ENCODE measurements around the gene NCKAP5. TPM values are rescaled to one million over a fixed set of nuclear protein-coding genes. Genes with fewer than 3 reads are reported as not detected.

NCKAP5 gene
- total and polyA plus RNA-seq, 4 donors = 0.57 to 2.8 (median 2.4) TPM

GRCh38 chr2:133417415-133417814, 150.8 kb downstream of the NCKAP5 start:
- 88% methylated on average over 4 of the region's 4 CpGs for WGBS
- Histone ChIP-seq H3K9ac (ENCODE audit: low read depth in 1 of 2, low read length in 2 of 2) (no peak overlapping the region), H3K27ac (ENCODE audit: low read depth in 1 of 2, low read length in 2 of 2) (no peak overlapping the region), H3K27me3 (ENCODE audit: control insufficient read depth in 4 of 4, insufficient read depth in 4 of 4, low read length in 3 of 4) (no peaks in the 10 kb centered on the region), H3K4me3 (ENCODE audit: low read depth in 1 of 3, low read length in 3 of 3) (no peak overlapping the region), H3K4me1 (ENCODE audit: control insufficient read depth in 4 of 4, insufficient read depth in 4 of 4, low read length in 3 of 4) (peaks cover 0 to 13% (median 7%) of the 10 kb centered on the region in 4 donors), H3K9me3 (ENCODE audit: control insufficient read depth in 4 of 4, low read length in 3 of 4) (no peaks in the 10 kb centered on the region), H3K36me3 (ENCODE audit: control insufficient read depth in 4 of 4, insufficient read depth in 3 of 4, low read depth in 1 of 4, low read length in 3 of 4) (no peaks in the 10 kb centered on the region)
- TF ChIP-seq FOXA2 (IDR thresholded peaks at IDR 0.05) = no peak
- DNase-seq (ENCODE audit: low spot score) = no peak

GRCh38 chr2:133416736-133417135, 151.5 kb downstream of the NCKAP5 start:
- 89% methylated on average over 4 of the region's 4 CpGs for WGBS
- DNase-seq (ENCODE audit: low spot score) = no peak
- no peak overlapping the region for H3K4me3 ChIP-seq (ENCODE audit: low read depth in 1 of 3, low read length in 3 of 3)
- no peak overlapping the region for H3K27ac ChIP-seq (ENCODE audit: low read depth in 1 of 2, low read length in 2 of 2)
- no peak for TF ChIP-seq YY1 (IDR thresholded peaks at IDR 0.05)
- no peak for TF ChIP-seq RAD21 (IDR thresholded peaks at IDR 0.05)
- no peak for TF ChIP-seq ZBTB33 (IDR thresholded peaks at IDR 0.05)
- TF ChIP-seq CTCF (IDR thresholded peaks at IDR 0.05; ENCODE audit: low read depth, low read length, missing input control) = no peak
- no peak for TF ChIP-seq GABPA (IDR thresholded peaks at IDR 0.05 in 1 of 2, conservative IDR thresholded peaks at IDR 0.05 in 1 of 2)
- no peak for TF ChIP-seq ATF3 (IDR thresholded peaks at IDR 0.05)
- no peak for TF ChIP-seq SP1 (IDR thresholded peaks at IDR 0.05)
- no peak for TF ChIP-seq JUND (IDR thresholded peaks at IDR 0.05)
- no peak for TF ChIP-seq FOXA2 (IDR thresholded peaks at IDR 0.05)
- no peak for TF ChIP-seq HNF4A (conservative IDR thresholded peaks at IDR 0.05)
- TF ChIP-seq FOXA1 (IDR thresholded peaks at IDR 0.05) = no peak
- TF ChIP-seq EGR1 (IDR thresholded peaks at IDR 0.05; ENCODE audit: low read depth in 2 of 2) = no peak
- TF ChIP-seq TAF1 (conservative IDR thresholded peaks at IDR 0.05) = no peak
- TF ChIP-seq RXRA (IDR thresholded peaks at IDR 0.05) = no peak
- H3K9me3 ChIP-seq (ENCODE audit: control insufficient read depth in 4 of 4, low read length in 3 of 4) = no peaks in the 10 kb centered on the region
- H3K27me3 ChIP-seq (ENCODE audit: control insufficient read depth in 4 of 4, insufficient read depth in 4 of 4, low read length in 3 of 4) = no peaks in the 10 kb centered on the region
- no peak overlapping the region for H3K9ac ChIP-seq (ENCODE audit: low read depth in 1 of 2, low read length in 2 of 2)
- H3K4me1 ChIP-seq (ENCODE audit: control insufficient read depth in 4 of 4, insufficient read depth in 4 of 4, low read length in 3 of 4) = peaks cover 0 to 9% (median 4%) of the 10 kb centered on the region in 4 donors
- H3K36me3 ChIP-seq (ENCODE audit: control insufficient read depth in 4 of 4, insufficient read depth in 3 of 4, low read depth in 1 of 4, low read length in 3 of 4) = no peaks in the 10 kb centered on the region

- Histone ChIP-seq H3K27ac (ENCODE audit: low read depth in 1 of 2, low read length in 2 of 2) (no peak overlapping the region), H3K4me1 (ENCODE audit: control insufficient read depth in 4 of 4, insufficient read depth in 4 of 4, low read length in 3 of 4) (peaks cover 0 to 3% (median under 1%) of the 10 kb centered on the region in 4 donors), H3K36me3 (ENCODE audit: control insufficient read depth in 4 of 4, insufficient read depth in 3 of 4, low read depth in 1 of 4, low read length in 3 of 4) (no peaks in the 10 kb centered on the region), H3K27me3 (ENCODE audit: control insufficient read depth in 4 of 4, insufficient read depth in 4 of 4, low read length in 3 of 4) (no peaks in the 10 kb centered on the region), H3K9me3 (ENCODE audit: control insufficient read depth in 4 of 4, low read length in 3 of 4) (no peaks in the 10 kb centered on the region), H3K4me3 (ENCODE audit: low read depth in 1 of 3, low read length in 3 of 3) (no peak overlapping the region), H3K9ac (ENCODE audit: low read depth in 1 of 2, low read length in 2 of 2) (no peak overlapping the region)
- WGBS = 90% methylated on average over 2 of the region's 2 CpGs
- no peak for DNase-seq (ENCODE audit: low spot score)
- TF ChIP-seq SP1 (IDR thresholded peaks at IDR 0.05) (no peak), MAX (IDR thresholded peaks at IDR 0.05) (no peak), NR2F2 (IDR thresholded peaks at IDR 0.05) (no peak), EGR1 (IDR thresholded peaks at IDR 0.05; ENCODE audit: low read depth in 2 of 2) (no peak)
Measured at GRCh38 chr2:133416146-133416545, 152.1 kb downstream of the NCKAP5 start.
